ENCODE data around the gene GLO1.

DNA sequence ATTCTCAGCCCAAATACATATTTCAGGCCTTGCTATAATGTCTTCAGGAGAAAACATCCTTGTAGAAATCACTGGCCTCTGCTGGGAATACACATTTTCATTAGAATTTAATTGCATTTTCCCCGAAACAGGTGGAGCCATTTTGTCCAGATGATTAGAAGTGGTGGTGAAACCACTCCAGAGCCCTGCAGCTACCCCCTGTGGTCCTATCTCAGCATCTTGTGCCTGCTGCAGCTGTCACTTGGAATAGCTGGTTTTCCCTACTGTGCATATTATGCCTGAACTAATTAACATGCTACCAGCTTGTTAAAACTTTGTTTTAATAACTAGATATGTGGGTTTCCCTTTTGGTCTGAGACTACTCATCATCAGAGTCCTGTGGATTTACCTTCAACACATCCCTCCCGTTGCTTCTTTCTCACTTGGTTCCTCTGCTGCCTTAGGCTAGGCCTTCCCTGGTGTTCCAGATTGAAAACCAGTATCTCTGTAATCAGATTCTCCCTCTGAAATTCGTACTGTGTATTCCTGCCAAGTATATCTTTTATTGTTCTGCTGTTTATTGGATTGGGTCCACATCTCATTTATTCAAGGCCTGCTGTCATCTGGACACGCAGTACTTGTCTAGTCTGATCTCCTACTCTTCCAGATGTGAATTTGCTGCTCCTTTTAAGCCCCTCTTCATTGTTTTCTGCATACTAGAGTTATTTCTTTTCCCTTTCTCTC is 27.4 kb upstream of the GLO1 start:
- no peak for TF ChIP-seq CTCF (IDR thresholded peaks at IDR 0.05)
- no peak for TF ChIP-seq EP300 (IDR thresholded peaks at IDR 0.05)
- TF ChIP-seq POLR2A (IDR thresholded peaks at IDR 0.05) = no peak
- TF ChIP-seq POLR2AphosphoS5 (IDR thresholded peaks at IDR 0.05) = no peak

Measured in stomach (tissue), 4 donors.